Measurements from ENCODE around the gene SGIP1.

SGIP1 gene

DNA sequence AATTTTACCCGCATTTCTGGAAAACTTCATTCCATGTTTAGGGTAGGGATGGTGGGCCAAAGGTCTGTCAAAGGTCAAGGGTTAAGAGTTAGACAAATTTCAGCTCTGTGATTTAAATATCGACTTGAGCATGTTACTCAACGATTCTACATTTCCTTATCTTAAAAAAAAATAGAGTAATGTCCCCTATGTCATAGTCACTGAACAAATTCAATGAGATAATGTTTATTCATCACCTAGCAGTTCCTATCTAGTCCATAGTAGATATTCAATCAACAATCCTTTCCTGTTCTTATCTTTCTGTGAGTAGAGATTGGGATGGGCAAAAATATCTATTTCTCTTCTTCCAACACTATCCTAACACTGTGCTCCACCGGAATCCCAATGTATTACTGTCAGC, 217.2 kb downstream of the SGIP1 start:
- H3K4me3 ChIP-seq (ENCODE audit: low read length) = no peak overlapping the region
- H3K4me2 ChIP-seq (ENCODE audit: low read length) = no peak overlapping the region
- H3K4me1 ChIP-seq (ENCODE audit: control insufficient read depth, low read length) = no peaks in the 10 kb centered on the region
- H3K36me3 ChIP-seq (ENCODE audit: control insufficient read depth, low read length) = no peaks in the 10 kb centered on the region
- no peaks in the 10 kb centered on the region for H4K20me1 ChIP-seq (ENCODE audit: control insufficient read depth, insufficient read depth, low read depth, low read length)
- H3K9me2 ChIP-seq (replicated peaks; ENCODE audit: control insufficient read depth, low read length) = no peaks in the 10 kb centered on the region
- no peaks in the 10 kb centered on the region for H3K79me2 ChIP-seq (ENCODE audit: control insufficient read depth, low read length)
- no peaks in the 10 kb centered on the region for H3K9me3 ChIP-seq (ENCODE audit: control insufficient read depth, insufficient read depth, low read length)
- no peak for TF ChIP-seq EZH2phosphoT487 (IDR thresholded peaks at IDR 0.05; ENCODE audit: borderline replicate concordance, low read length)
- TF ChIP-seq, protein P1, sequence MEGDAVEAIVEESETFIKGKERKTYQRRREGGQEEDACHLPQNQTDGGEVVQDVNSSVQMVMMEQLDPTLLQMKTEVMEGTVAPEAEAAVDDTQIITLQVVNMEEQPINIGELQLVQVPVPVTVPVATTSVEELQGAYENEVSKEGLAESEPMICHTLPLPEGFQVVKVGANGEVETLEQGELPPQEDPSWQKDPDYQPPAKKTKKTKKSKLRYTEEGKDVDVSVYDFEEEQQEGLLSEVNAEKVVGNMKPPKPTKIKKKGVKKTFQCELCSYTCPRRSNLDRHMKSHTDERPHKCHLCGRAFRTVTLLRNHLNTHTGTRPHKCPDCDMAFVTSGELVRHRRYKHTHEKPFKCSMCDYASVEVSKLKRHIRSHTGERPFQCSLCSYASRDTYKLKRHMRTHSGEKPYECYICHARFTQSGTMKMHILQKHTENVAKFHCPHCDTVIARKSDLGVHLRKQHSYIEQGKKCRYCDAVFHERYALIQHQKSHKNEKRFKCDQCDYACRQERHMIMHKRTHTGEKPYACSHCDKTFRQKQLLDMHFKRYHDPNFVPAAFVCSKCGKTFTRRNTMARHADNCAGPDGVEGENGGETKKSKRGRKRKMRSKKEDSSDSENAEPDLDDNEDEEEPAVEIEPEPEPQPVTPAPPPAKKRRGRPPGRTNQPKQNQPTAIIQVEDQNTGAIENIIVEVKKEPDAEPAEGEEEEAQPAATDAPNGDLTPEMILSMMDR (IDR thresholded peaks at IDR 0.05; ENCODE audit: low read depth, low read length, poor library complexity, severe bottlenecking) = no peak
- H3K27ac ChIP-seq (ENCODE audit: low read depth, low read length) = no peak overlapping the region
- H3K27me3 ChIP-seq (ENCODE audit: control insufficient read depth, low read length) = peaks cover 9% of the 10 kb centered on the region; the same call in 1 of the 2 replicates
- no peaks in the 10 kb centered on the region for H3F3A ChIP-seq (ENCODE audit: control insufficient read depth, insufficient read depth)

DNA sequence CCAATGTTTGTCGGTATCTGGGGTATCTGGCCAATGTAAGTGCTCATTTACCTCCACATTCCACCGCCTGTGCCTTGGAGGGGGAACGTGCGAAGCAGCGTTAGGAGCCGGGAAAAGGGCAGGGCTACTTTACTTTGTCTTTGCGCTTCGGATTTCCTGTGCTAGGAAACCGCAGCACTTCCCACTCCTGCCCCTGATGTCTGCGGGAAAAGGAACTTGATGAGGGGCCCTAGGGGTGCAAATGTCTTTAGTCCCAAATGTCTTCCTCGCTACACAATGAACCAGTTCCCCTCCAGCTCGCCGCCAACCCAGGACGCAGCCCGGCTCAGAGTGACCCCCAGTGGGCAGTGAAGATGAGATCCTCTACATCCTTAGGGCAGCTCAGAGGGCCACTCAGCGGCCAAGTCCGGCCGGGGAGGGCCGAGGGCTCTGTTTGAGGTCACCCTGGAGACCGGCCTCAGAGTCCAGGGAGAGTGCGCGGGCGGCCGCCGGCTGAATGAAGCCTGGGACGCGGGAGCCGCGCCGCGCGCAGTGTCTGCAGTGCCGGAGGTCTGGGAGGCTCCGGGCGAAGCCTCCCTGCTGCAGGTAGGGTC, 218.1 kb downstream of the SGIP1 start, which contains the start of gene DYNLT5:
DYNLT5 (plus strand) TSS at position 460 of the 593 bp plus-strand sequence. CDS start 2,200 bp downstream, outside the sequence.
- Histone ChIP-seq H3K27me3 (ENCODE audit: control insufficient read depth, low read length) (peaks cover 6% of the 10 kb centered on the region; the same call in 1 of the 2 replicates), H3K4me1 (ENCODE audit: control insufficient read depth, low read length) (no peaks in the 10 kb centered on the region), H3K4me2 (ENCODE audit: low read length) (no peak within 1 kb of the TSS), H3K9me3 (ENCODE audit: control insufficient read depth, insufficient read depth, low read length) (no peaks in the 10 kb centered on the region), H3K4me3 (ENCODE audit: low read length) (no peak within 1 kb of the TSS), H4K20me1 (ENCODE audit: control insufficient read depth, insufficient read depth, low read depth, low read length) (no peaks in the 10 kb centered on the region), H3K27ac (ENCODE audit: low read depth, low read length) (no peak within 1 kb of the TSS), H3K36me3 (ENCODE audit: control insufficient read depth, low read length) (no peaks in the 10 kb centered on the region), H3F3A (ENCODE audit: control insufficient read depth, insufficient read depth) (no peaks in the 10 kb centered on the region), H3K9me2 (replicated peaks; ENCODE audit: control insufficient read depth, low read length) (no peaks in the 10 kb centered on the region), H3K79me2 (ENCODE audit: control insufficient read depth, low read length) (no peaks in the 10 kb centered on the region)
- no peak for TF ChIP-seq EZH2phosphoT487 (IDR thresholded peaks at IDR 0.05; ENCODE audit: borderline replicate concordance, low read length)
- TF ChIP-seq, protein P1 (IDR thresholded peaks at IDR 0.05; ENCODE audit: low read depth, low read length, poor library complexity, severe bottlenecking) = no peak

DNA sequence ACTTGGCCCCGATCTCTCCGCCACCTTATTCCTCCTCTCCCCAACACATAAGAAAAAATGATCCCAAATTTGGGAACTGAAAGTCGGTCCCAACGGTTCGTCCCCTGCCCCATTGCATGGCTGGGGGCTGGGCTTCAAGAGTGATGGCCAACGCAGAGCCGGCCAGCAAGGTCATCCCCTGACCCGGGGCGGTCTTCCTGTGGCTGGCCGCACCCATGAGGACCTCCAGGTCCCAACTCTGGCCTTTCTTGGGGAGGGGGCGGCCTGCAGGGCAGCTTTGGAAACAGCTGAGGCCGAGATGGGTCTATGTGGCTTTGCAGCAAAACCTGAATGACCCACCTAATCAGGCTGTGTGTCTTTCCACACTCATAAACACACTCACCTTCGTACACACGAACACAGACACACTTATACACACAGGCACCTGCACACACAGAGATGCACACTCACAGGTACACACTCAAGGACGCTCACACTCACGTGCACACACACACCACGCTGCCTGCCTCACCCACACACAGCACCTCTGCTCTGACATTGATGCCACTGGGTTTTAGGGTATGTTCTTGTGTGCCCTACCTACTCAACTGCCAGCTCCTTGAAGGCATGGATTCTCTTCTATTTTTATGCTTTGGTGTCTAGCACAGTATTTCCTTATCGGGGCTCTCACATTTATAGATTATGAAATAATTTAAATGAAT, 218.9 kb downstream of the SGIP1 start:
- Histone ChIP-seq H3K4me1 (ENCODE audit: control insufficient read depth, low read length) (peaks cover 5% of the 10 kb centered on the region), H3K4me2 (ENCODE audit: low read length) (no peak overlapping the region), H3F3A (ENCODE audit: control insufficient read depth, insufficient read depth) (peaks cover 3% of the 10 kb centered on the region), H4K20me1 (ENCODE audit: control insufficient read depth, insufficient read depth, low read depth, low read length) (no peaks in the 10 kb centered on the region), H3K27ac (ENCODE audit: low read depth, low read length) (no peak overlapping the region), H3K9me3 (ENCODE audit: control insufficient read depth, insufficient read depth, low read length) (no peaks in the 10 kb centered on the region), H3K79me2 (ENCODE audit: control insufficient read depth, low read length) (no peaks in the 10 kb centered on the region), H3K27me3 (ENCODE audit: control insufficient read depth, low read length) (peaks cover 6% of the 10 kb centered on the region; the same call in 1 of the 2 replicates), H3K4me3 (ENCODE audit: low read length) (no peak overlapping the region), H3K36me3 (ENCODE audit: control insufficient read depth, low read length) (no peaks in the 10 kb centered on the region), H3K9me2 (replicated peaks; ENCODE audit: control insufficient read depth, low read length) (no peaks in the 10 kb centered on the region)
- TF ChIP-seq, protein P1 (IDR thresholded peaks at IDR 0.05; ENCODE audit: low read depth, low read length, poor library complexity, severe bottlenecking) = no peak
- TF ChIP-seq EZH2phosphoT487 (IDR thresholded peaks at IDR 0.05; ENCODE audit: borderline replicate concordance, low read length) = no peak

Data from DOHH2 (cell line).